NK-92 (cell line): ENCODE results near the gene GGT1.
"Not testable (repeated sequence)": the region's sequence is repeated elsewhere in the genome, so short reads cannot be mapped to it uniquely, and the experiment has no call there.

ENCODE experiments used
- DNase-seq: peaks from one replicate; lab custom pipeline; 2025; ENCODE audit not compliant: unreplicated experiment; lab: John Stamatoyannopoulos, UW

Gene GGT1

GRCh38 chr22:24595863-24596262 is 7.1 kb upstream of the GGT1 start:
- DNase-seq: no peak

- not testable (repeated sequence) for DNase-seq
Observed at GRCh38 chr22:24597076-24597475, 5.9 kb upstream of the GGT1 start.

- DNase-seq: no peak
Observed at GRCh38 chr22:24599514-24599913, 3.5 kb upstream of the GGT1 start.

GRCh38 chr22:24599958-24600715 is 2.9 kb upstream of the GGT1 start:
- DNase-seq: not testable (repeated sequence)

GRCh38 chr22:24601217-24602104 is 1.5 kb upstream of the GGT1 start:
- DNase-seq: no peak

GRCh38 chr22:24602105-24602749 is 766 bp upstream of the GGT1 start:
- DNase-seq: not testable (repeated sequence)

GRCh38 chr22:24603770-24604629 is 1.0 kb downstream of the GGT1 start:
- DNase-seq: not testable (repeated sequence)

- DNase-seq: not testable (repeated sequence)
Observed at GRCh38 chr22:24606340-24606739, 3.3 kb downstream of the GGT1 start.

- not testable (repeated sequence) for DNase-seq
Observed at GRCh38 chr22:24607429-24607983, 4.5 kb downstream of the GGT1 start.

- DNase-seq: not testable (repeated sequence)
Observed at GRCh38 chr22:24608327-24608726, 5.3 kb downstream of the GGT1 start.

- DNase-seq: not testable (repeated sequence)
Observed at GRCh38 chr22:24609888-24610287, 6.9 kb downstream of the GGT1 start.

- not testable (repeated sequence) for DNase-seq
Observed at GRCh38 chr22:24614794-24615193, 11.8 kb downstream of the GGT1 start.

- DNase-seq: not testable (repeated sequence)
Observed at GRCh38 chr22:24621244-24621643, 18.3 kb downstream of the GGT1 start.

GRCh38 chr22:24622596-24622995 is 19.6 kb downstream of the GGT1 start:
- DNase-seq: not testable (repeated sequence)

GRCh38 chr22:24627911-24628310 is 24.9 kb downstream of the GGT1 start:
- DNase-seq: not testable (repeated sequence)

GRCh38 chr22:24629069-24629468 is 26.1 kb downstream of the GGT1 start:
- not testable (repeated sequence) for DNase-seq

- DNase-seq: not testable (repeated sequence)
Observed at GRCh38 chr22:24630812-24631427, 27.9 kb downstream of the GGT1 start.

- not testable (repeated sequence) for DNase-seq
Observed at GRCh38 chr22:24631430-24632122, 28.6 kb downstream of the GGT1 start.

GRCh38 chr22:24632642-24633041 is 29.6 kb downstream of the GGT1 start:
- not testable (repeated sequence) for DNase-seq
